HTR-8/SVneo (cell line): ENCODE measurements around the gene WDFY2.
"Not testable (repeated sequence)": the region's sequence is repeated elsewhere in the genome, so short reads cannot be mapped to it uniquely, and the experiment has no call there.

ENCODE experiments used
- DNase-seq: peaks from one replicate; pipeline ENCODE4 v3.0.0; 2011; ENCODE audit warnings: low spot score, mixed read lengths; ENCODE audit not compliant: insufficient read length
- FAIRE-seq: peaks from 2 replicates; lab custom pipeline; 2011; peaks lifted over from hg19 to GRCh38; lab: Jason Lieb, UNC

Gene WDFY2

DNA sequence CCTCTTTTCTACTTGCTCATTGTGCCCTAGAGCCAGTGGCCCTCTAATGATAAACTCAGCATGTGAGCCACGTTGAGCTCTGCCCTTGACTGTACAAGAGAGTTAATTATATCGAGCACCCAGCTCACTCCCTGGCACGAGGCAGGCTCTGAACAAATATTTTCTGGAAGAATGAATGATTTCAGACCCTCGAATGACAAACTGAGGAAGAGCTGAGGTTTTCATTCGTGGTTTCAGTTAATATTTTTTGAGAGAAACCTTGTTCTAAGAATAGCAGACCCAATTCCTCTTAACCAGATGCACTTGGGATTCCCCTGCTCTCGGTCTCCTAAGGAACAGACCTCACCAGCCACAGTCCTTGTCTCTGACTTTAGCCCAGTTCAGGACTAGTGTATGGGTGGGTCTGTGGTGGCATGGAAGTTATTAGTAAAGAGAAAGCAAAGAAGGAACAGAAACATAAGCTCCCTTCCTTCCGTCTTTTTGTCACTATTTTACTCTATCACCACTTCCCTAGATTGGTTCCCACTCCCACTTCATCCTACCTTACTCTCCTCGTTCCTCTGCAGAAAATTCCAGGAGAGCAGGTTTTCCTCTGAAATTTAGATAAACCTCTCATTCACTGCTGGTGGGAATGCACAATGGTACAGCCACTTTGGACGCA, 22.1 kb upstream of the WDFY2 start:
- FAIRE-seq = no peak

DNA sequence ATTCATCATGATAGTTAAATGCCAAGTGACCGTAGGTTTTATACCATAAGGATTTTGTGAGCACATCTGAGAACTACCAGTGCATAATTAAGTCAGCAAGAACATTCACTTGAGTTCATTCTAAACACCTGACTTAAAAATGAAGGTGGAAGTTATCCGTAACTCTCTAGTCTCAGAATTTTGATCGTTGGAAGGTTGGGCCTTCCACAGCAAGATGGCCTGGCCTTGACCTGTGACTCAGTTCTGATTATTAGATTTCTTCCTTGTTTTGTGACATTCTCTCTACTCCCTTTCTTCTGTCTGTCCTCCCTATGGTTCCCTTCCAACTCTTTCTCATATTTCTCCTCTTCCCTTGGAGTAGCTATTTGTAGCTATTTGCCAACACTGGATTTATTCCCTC, 20.0 kb upstream of the WDFY2 start:
- FAIRE-seq = no peak
- DNase-seq = no peak

More for the DNA sequence above, 22.1 kb upstream of the WDFY2 start:
- no peak for DNase-seq

DNA sequence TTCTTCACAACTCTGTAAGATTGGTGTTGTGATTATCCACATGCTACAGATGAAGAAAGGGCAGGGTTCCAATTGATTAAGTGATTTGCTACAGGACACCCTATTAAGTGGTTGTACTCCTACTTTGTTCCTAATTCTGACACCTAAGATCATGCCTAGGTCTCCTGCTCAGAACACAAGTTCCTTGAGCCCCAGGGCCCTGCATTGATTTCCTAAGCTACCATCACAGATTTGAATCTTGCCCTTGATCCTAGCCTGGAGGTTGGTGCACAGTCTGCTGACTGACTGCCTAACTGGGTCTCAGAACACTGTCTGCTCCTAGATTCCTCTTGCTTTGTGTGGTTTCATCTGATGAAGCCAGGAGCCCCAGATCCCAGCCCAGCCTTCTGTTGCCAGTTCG, 19.6 kb upstream of the WDFY2 start:
- no peak for DNase-seq
- no peak for FAIRE-seq

DNA sequence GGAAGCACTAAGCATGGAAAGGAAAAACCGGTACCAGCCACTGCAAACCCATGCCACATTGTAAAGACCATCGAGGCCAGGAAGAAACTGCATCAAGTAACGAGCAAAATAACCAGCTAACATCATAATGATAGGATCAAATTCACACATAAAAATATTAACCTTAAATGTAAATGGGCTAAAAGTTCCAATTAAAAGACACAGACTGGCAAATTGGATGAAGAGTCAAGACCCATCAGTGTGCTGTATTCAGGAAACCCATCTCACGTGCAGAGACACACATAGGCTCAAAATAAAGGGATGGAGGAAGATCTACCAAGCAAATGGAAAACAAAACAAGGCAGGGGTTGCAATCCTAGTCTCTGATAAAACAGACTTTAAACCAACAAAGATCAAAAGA, 15.3 kb upstream of the WDFY2 start:
- not testable (repeated sequence) for DNase-seq, FAIRE-seq

DNA sequence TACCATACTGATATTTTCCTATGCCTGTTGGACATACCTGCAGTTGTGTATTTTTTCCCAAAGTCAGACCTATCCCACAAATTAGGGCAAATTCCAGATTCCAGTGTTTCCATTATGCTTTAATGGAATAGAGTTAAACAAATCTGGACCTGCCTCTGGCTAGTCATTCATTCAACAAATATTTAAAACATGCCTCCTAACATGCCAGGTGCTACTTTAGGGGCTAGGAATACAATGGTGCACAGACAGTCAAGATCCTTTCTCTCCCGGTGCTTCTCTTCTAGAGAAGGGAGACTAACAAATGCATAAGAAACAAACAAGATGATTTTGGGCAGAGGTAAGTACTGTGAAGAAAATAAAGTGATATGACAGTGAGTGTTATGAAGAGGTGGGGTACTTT, 7.5 kb upstream of the WDFY2 start:
- no peak for FAIRE-seq

DNA sequence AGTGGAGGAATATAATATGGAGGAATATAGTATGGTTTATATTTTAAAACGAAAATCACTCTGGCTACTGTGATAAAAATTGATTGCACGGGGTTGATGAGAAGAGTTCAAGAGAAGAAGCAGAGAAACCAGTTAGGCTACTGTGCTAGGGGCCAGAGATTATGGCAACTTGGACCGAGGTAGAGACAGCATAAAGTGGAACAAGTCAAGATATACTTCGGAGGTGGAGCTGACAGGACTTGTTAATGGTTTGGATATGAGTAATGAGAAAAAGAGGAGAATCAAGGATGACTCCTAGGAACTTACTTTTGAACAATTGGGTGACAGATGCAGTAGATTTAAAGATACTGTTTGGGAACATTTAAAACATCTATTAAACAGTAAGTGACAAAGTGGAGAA, 6.6 kb upstream of the WDFY2 start:
- DNase-seq (no peak), FAIRE-seq (no peak)

More for the DNA sequence above, 7.5 kb upstream of the WDFY2 start:
- no peak for DNase-seq

DNA sequence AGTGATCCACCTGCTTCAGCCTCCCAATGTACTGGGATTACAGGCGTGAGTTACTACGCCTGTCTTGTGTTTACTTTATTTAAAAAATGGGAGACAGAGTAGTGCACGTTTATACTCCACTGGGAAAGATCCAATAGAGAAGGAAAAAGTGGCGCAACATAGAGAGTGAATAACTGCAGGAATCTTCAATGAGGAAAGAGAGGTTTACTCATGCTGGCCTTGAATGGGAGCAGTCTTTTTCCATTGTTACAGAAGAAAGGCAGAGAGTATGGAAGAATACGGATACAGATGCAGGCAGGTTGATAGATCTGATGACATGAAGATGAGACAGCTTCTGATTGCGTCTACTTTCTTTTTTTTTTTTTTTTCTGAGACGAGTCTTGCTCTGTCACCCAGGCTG, 4.6 kb upstream of the WDFY2 start:
- no peak for FAIRE-seq
- no peak for DNase-seq

DNA sequence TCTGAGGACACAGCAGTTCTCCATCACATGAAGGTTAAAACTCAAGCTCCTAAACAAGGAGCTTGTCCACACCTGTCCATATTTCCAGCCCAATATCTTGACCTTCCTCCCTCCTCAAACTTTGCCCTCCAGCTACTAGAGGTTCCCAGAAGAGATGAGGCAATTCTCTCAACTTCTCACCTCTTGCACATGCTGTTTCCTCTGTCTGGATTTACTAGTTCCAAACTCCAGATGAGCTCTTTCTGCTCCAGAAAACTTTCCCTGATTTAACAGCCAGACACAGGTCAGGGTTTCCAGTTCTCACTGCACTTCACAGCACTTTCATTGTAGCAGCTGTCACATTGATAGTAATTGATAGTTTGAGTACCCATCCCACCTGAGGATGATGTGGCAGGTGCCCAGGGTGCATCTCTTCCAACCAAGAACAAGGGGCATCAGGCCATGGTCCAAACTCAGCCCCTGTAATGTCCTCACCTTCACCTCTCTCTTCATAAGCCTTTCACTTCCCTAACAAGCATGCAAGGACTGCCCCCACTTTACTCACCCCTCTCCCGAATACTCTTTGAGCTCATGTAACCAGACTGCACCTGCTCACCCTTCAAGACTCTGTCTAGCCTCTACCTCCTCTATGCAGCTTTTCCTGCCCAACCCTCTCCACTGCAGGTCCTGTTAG, 3.0 kb upstream of the WDFY2 start:
- no peak for FAIRE-seq
- DNase-seq = no peak

DNA sequence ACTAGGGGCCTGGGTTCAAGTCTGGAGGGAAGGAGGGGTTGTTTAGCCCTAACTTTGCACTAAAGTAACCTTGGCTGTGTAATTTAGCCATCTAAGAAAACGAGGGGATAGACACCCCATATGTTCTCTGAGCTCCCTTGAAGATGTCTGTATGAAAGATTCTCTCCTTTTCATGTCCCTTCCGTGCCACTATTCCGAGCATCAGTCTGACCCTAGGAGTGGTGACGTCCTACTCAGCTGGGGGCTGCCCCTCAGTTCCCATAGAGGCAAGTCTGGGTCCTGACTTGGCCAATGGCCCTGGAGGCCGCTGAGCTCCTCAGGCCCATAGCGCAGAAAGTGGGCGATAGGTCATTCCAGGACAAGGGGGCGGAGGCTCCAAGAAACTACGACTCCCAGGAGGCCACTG, 790 bp upstream of the WDFY2 start:
- FAIRE-seq (no peak), DNase-seq (no peak)

DNA sequence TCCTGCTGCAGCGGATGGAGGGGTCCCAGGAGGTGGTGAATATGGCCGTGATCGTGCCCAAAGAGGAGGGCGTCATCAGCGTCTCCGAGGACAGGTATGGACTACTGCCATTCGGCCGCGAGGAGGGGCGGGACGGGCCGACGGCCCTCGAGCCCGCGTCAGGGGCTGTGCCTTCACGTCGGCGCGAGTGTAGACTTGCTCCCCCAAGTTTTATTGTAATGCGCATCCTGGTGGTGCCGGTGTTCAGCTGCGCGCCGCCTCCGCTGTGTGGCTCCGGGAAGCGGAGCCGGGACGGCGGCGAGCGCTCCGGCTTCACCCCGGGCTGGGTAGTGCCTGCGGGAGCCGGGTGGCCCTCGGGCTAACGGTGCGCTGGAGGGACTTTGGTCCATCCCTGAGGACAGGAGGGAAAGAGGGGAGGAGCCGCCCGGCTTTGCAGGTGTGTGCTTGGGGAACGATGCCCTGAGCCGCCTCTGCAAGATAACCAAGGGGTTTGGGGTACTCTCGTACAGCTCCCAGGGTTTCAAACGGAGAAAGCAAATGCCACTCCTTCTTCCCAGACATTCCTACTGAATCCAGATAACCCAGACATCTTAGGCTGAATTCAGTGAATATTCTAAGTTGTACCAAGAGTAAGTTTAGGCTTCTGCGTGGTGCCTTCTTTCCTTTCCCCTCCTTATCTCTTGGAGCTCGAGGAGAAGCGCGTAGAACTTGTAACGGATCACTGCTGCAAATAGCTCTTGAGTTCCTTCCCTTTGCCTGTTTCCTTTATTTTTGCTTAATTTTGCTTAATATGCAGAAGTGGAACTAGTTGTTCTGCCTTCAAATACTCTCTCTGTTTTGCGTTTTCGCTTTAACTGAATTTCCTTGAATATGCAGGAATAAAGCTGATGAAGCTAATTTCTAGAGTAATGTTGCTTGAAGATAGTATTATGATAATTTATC, 740 bp downstream of the WDFY2 start:
- FAIRE-seq (no peak), DNase-seq (peak; percentile 8)

DNA sequence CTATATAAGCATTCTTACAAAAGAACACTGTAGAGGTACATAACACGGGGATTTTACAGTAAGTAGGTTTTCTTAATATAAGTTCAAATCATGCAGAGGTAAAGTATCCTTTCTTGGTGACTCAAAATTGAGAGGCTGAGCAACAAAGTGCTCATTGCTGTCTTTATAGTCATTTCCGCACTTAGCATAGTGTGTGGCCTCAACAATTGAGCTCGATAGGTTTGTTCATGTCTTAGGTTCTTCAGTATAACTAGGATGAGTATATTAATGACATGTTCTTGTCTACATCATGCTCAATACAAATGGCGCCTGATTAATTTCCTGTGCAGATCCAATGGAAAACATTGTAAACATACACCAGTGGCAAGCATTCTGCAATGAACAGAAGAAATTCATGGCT, 1.4 kb downstream of the WDFY2 start:
- DNase-seq (no peak), FAIRE-seq (no peak)

DNA sequence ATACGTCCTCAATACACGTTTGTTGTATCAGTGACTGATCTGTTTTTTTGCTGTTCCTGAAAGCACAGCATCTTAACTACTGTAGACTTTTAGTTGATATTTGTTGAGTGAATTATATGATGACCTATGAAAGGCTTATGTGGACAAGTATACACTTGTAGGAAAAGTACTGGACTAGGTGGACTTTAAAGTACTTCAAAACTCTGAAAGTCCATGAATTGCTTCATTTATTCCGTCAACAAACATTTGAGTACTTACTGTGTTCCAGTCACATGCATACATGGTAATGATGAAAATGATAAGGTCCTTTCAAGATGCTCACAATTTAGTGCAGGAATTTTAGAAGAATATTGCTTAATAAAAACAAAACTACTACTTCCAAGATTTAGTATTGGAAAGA, 3.1 kb downstream of the WDFY2 start:
- DNase-seq = no peak
- no peak for FAIRE-seq

DNA sequence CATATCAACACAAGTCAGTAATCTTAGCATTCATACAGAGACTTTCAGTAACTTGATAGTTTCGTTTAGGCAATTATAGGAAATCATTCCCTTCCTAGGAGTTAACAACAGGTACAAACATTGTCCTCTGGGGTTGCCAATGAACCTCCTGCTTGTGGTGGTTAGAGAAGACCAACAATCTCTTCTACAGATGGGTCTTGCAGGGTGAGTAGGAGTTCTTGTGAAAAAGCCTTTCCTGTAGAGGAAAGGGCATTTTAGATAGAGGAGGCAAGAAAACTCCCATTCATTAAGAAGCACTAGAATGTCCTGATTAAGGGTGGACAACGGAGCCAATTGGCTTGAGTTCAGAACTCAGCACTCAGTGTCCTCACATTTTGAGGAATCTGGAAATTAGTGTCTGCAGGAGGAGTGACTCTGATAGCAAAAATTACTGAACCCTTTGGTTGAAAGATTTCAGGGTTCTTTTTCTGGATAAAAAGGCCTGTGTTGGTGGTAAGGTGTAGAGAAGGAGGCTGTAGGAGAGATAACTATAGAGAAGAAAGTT, 4.2 kb downstream of the WDFY2 start:
- no peak for FAIRE-seq
- DNase-seq = no peak

DNA sequence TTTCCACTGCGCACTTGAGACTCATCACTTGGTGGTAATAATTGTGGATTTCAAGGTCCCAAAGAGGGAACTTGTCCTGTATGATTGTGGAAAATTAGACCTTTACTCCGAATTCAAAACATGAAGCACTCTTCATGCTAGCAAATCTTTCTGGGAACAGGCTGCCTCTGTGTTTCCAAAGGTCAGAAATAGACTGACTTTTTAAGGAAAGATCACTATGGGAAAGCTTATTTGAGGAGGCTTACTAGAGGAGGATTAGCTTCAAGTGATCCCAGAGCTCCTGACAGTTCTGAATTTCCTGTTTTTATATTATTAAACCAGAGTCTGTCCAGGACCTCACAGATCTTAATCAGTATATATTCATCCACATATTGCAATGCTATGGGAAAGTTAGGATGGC, 5.5 kb downstream of the WDFY2 start:
- DNase-seq (no peak), FAIRE-seq (no peak)

DNA sequence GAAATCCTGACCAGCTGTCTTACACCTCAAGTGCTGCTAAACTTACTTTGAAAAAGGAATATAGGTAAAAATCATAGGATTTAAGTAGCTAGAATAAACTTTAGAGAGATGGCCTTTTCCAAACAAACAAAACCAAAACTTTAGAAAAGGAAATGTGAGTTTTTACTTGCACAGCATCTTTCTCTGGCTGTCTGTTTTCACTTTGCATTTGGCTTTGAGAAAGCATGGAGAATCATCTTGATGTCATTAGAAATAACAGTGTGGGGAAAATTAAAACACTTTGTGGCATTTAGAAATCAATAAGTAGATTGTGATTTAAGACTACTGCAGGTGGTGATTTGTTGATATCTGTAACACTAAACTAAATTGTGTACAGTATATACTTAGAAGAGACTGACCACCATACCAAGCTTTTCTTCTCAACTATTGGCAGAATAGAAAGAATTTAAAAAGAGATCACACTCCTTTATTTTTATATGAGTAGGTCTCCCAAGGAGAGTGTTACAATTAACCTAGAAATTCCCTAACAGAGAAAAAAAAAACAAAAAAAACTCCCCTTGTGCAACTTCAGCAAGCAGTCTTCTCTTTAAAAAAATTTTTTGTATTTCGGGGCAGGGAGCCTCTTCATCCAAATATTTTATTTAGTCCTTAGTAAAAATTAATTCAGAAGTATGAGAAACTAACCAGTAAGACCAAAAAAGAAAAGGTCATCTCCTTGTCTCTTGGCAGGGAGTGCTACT, 6.1 kb downstream of the WDFY2 start:
- no peak for FAIRE-seq
- DNase-seq = no peak

DNA sequence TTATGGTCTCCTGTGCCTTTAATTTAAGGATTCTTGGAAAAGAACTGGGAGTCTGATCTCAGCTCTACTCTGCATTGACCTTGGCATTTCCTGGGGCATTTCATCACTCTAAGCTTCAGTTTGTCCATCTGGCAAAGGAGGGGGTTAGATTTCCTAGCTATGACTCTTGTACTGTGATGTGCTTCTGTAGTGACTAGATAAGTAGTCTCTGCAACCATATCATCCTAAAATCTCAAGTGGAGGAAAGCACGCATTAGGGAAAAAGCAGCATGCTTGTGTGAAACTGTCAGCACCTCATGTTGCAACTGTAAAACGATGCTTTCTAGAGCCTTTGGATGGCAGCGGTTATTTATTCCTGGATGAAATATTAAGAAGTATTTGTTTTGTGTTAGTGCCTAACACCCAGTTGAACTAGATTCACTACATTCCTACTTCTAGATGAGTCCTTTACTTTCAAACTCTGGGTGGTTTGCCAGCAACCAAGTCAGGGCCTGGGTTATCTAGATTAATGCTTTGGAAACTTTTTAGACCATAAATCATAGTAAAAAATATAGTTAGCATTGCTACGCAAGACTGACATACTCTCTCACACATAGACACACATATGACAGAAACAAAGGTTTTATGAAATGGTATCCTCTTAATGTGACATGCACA, 6.8 kb downstream of the WDFY2 start:
- DNase-seq (peak; percentile 55), FAIRE-seq (peak; percentile 9)

DNA sequence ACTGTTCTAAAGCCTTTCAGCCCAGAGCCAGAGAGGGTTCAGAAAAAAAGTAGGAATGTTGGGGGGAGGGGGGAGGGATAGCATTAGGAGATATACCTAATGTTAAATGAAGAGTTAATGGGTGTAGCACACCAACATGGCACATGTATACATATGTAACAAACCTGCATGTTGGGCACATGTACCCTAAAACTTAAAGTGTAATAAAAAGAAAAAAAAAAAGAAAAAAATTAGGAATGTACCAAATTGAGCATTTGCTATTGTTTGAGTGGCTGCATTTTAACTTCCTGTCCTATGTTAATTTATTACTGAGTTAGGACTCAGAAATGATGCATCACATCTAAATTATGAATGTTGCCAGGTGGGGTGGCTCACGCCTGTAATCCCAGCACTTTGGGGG, 7.7 kb downstream of the WDFY2 start:
- not testable (repeated sequence) for FAIRE-seq, DNase-seq

DNA sequence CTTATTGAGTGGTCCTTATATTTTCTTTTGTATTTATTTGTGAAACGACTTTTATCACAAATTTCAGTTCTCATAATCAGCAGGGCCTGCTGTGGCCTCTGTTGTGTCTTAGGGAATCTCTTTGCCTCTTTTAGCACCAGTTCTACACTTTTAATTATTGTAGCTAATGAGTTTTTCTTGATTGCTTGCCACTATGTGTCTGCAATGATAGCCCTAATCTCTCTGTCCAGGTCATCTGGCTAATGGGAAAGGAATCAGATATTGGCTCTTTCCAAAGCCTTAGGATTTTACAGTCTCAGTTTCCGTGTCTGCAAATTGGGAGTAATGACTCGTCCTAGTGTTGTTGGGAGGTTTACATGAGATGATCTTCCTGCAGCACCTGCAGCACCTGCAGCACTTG, 10.2 kb downstream of the WDFY2 start:
- FAIRE-seq = no peak
- no peak for DNase-seq

DNA sequence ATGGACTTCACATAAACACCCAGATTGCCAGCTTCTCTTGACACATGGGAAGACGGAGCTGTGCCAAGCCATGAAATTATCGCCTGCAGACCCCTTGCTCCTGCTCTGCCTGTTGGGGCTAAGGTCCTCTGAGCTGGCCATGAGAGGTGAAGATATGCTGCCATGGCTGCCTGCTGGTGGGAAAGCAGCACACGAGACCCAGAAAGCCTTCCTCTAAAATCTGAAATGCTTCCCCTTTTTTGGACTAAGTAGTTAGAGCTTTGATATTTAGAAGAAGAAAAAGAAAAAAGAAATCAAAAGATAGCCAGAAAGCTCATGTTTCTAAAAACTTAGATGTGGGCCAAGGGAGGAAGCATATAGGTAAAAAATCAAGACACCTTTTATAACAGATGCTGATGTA, 11.2 kb downstream of the WDFY2 start:
- no peak for DNase-seq
- FAIRE-seq = no peak

DNA sequence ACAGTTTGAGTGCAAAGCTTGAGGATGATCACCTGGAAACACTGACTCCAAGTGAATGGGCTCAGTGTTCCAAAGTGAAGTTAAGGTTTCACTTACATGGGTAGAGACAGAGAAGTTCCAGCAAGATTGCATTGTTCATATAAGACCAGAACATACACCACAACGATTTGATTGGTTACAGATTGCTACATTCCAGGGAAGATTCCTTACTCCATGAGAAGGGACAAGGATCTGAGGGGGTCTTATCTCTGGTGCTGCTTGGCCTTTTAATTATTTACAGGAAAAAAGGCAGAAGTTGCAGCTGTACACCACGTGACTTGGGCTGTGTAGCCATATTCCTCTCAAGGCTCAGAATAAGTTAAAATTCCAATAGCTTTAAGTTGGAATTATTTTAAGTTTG, 12.3 kb downstream of the WDFY2 start:
- FAIRE-seq = no peak

More for the DNA sequence above, 12.3 kb downstream of the WDFY2 start:
- no peak for DNase-seq
